Vagina (tissue), 2 donors: ENCODE data around the gene PDCD1.

Experiments used
- CTCF ChIP-seq, 3 experiments: fragments of 450-650 bp in 2 of 3; fragments of 200-600 bp in 1 of 3; sonication (generic) in 1 of 3; IDR thresholded peaks; one replicate each; pipeline ENCODE4 v1.5.1; 2017 to 2019; ENCODE audit warnings: antibody characterized with exemption in 3 of 3, mild to moderate bottlenecking in 2 of 3, moderate library complexity in 2 of 3
- POLR2A ChIP-seq, 2 donors: fragments of 450-650 bp; IDR thresholded peaks; one replicate each; pipeline ENCODE4 v1.6.1; 2017; ENCODE audit warnings: antibody characterized with exemption in 2 of 2, mild to moderate bottlenecking in 2 of 2, moderate library complexity in 2 of 2

GRCh38 chr2:241852981-241853631 is 5.6 kb downstream of the PDCD1 start:
- TF ChIP-seq POLR2A (IDR thresholded peaks at IDR 0.05): no peak
- TF ChIP-seq CTCF (IDR thresholded peaks at IDR 0.05): no peak
